ENCODE measurements around the gene MDGA2. TPM values are rescaled to one million over a fixed set of nuclear protein-coding genes. Genes with fewer than 3 reads are reported as not detected.
A peak's percentile ranks its signal among the peaks of the same experiment; 100 is the strongest.
"Not testable (repeated sequence)": the region's sequence is repeated elsewhere in the genome, so short reads cannot be mapped to it uniquely, and the experiment has no call there.

Gene MDGA2
- total and polyA plus RNA-seq, 4 donors = 16.5 to 99.0 (median 34.1) TPM

GRCh38 chr14:46940611-46941010 lies 734.8 kb downstream of the MDGA2 start:
- Histone ChIP-seq H3K27me3 (ENCODE audit: control insufficient read depth, insufficient read depth, low read length) (no peaks in the 10 kb centered on the region), H3K4me3 (ENCODE audit: low read depth, low read length) (no peak overlapping the region), H3K9me3 (ENCODE audit: control insufficient read depth, insufficient read depth, low read length) (peaks cover 5% of the 10 kb centered on the region), H3K4me1 (ENCODE audit: control insufficient read depth, insufficient read depth, low read length) (no peaks in the 10 kb centered on the region), H3K36me3 (ENCODE audit: control insufficient read depth, insufficient read depth, low read length) (no peaks in the 10 kb centered on the region), H3K27ac (ENCODE audit: low read depth, low read length) (no peak overlapping the region)
- peak in 3 of 6 donors; percentile 4 to 76 (median 50) for DNase-seq (ENCODE audit: low read depth in 4 of 6, low spot score in 6 of 6)
- WGBS (ENCODE audit: insufficient coverage) = no CpG with 5 or more reads among the region's 5 CpGs

GRCh38 chr14:46920542-46920941 lies 754.9 kb downstream of the MDGA2 start:
- WGBS (ENCODE audit: insufficient coverage) = 100% methylated on average over 1 of the region's 3 CpGs
- H3K4me3 ChIP-seq (ENCODE audit: low read depth, low read length) = no peak overlapping the region
- H3K27me3 ChIP-seq (ENCODE audit: control insufficient read depth, insufficient read depth, low read length) = no peaks in the 10 kb centered on the region
- DNase-seq (ENCODE audit: low read depth in 4 of 6, low spot score in 6 of 6) = no peak
- H3K36me3 ChIP-seq (ENCODE audit: control insufficient read depth, insufficient read depth, low read length) = no peaks in the 10 kb centered on the region
- no peaks in the 10 kb centered on the region for H3K4me1 ChIP-seq (ENCODE audit: control insufficient read depth, insufficient read depth, low read length)
- no peaks in the 10 kb centered on the region for H3K9me3 ChIP-seq (ENCODE audit: control insufficient read depth, insufficient read depth, low read length)
- H3K27ac ChIP-seq (ENCODE audit: low read depth, low read length) = no peak overlapping the region

GRCh38 chr14:46915539-46915938 lies 759.9 kb downstream of the MDGA2 start:
- not testable (repeated sequence) for H3K9me3 ChIP-seq (ENCODE audit: control insufficient read depth, insufficient read depth, low read length); H3K36me3 ChIP-seq (ENCODE audit: control insufficient read depth, insufficient read depth, low read length); H3K4me3 ChIP-seq (ENCODE audit: low read depth, low read length); H3K27me3 ChIP-seq (ENCODE audit: control insufficient read depth, insufficient read depth, low read length); DNase-seq (ENCODE audit: low read depth in 4 of 6, low spot score in 6 of 6); H3K27ac ChIP-seq (ENCODE audit: low read depth, low read length); H3K4me1 ChIP-seq (ENCODE audit: control insufficient read depth, insufficient read depth, low read length)
- WGBS (ENCODE audit: insufficient coverage) = no CpG with 5 or more reads among the region's 4 CpGs

- Histone ChIP-seq H3K27me3 (ENCODE audit: control insufficient read depth, insufficient read depth, low read length) (no peaks in the 10 kb centered on the region), H3K4me1 (ENCODE audit: control insufficient read depth, insufficient read depth, low read length) (no peaks in the 10 kb centered on the region), H3K27ac (ENCODE audit: low read depth, low read length) (no peak overlapping the region), H3K4me3 (ENCODE audit: low read depth, low read length) (no peak overlapping the region), H3K36me3 (ENCODE audit: control insufficient read depth, insufficient read depth, low read length) (no peaks in the 10 kb centered on the region), H3K9me3 (ENCODE audit: control insufficient read depth, insufficient read depth, low read length) (no peaks in the 10 kb centered on the region)
- DNase-seq (ENCODE audit: low read depth in 4 of 6, low spot score in 6 of 6) = no peak
- WGBS (ENCODE audit: insufficient coverage) = 46% methylated on average over 2 of the region's 6 CpGs
Observed at GRCh38 chr14:46902837-46903236, 772.6 kb downstream of the MDGA2 start.

- peak in 1 of 6 donors; percentile 20 for DNase-seq (ENCODE audit: low read depth in 4 of 6, low spot score in 6 of 6)
- Histone ChIP-seq H3K36me3 (ENCODE audit: control insufficient read depth, insufficient read depth, low read length) (no peaks in the 10 kb centered on the region), H3K27me3 (ENCODE audit: control insufficient read depth, insufficient read depth, low read length) (no peaks in the 10 kb centered on the region), H3K4me1 (ENCODE audit: control insufficient read depth, insufficient read depth, low read length) (no peaks in the 10 kb centered on the region), H3K9me3 (ENCODE audit: control insufficient read depth, insufficient read depth, low read length) (no peaks in the 10 kb centered on the region), H3K27ac (ENCODE audit: low read depth, low read length) (no peak overlapping the region), H3K4me3 (ENCODE audit: low read depth, low read length) (no peak overlapping the region)
Observed at GRCh38 chr14:46894476-46894875, 780.9 kb downstream of the MDGA2 start.

- no peak overlapping the region for H3K27ac ChIP-seq (ENCODE audit: low read depth, low read length)
- no peaks in the 10 kb centered on the region for H3K9me3 ChIP-seq (ENCODE audit: control insufficient read depth, insufficient read depth, low read length)
- H3K27me3 ChIP-seq (ENCODE audit: control insufficient read depth, insufficient read depth, low read length) = no peaks in the 10 kb centered on the region
- no peak overlapping the region for H3K4me3 ChIP-seq (ENCODE audit: low read depth, low read length)
- no CpG with 5 or more reads among the region's 1 CpG for WGBS (ENCODE audit: insufficient coverage)
- no peaks in the 10 kb centered on the region for H3K4me1 ChIP-seq (ENCODE audit: control insufficient read depth, insufficient read depth, low read length)
- no peak for DNase-seq (ENCODE audit: low read depth in 4 of 6, low spot score in 6 of 6)
- no peaks in the 10 kb centered on the region for H3K36me3 ChIP-seq (ENCODE audit: control insufficient read depth, insufficient read depth, low read length)
Observed at GRCh38 chr14:46887144-46887543, 788.3 kb downstream of the MDGA2 start.

GRCh38 chr14:46885566-46885965 lies 789.8 kb downstream of the MDGA2 start:
- no peak for DNase-seq (ENCODE audit: low read depth in 4 of 6, low spot score in 6 of 6)
- Histone ChIP-seq H3K9me3 (ENCODE audit: control insufficient read depth, insufficient read depth, low read length) (no peaks in the 10 kb centered on the region), H3K27me3 (ENCODE audit: control insufficient read depth, insufficient read depth, low read length) (no peaks in the 10 kb centered on the region), H3K27ac (ENCODE audit: low read depth, low read length) (no peak overlapping the region), H3K4me3 (ENCODE audit: low read depth, low read length) (no peak overlapping the region), H3K36me3 (ENCODE audit: control insufficient read depth, insufficient read depth, low read length) (no peaks in the 10 kb centered on the region), H3K4me1 (ENCODE audit: control insufficient read depth, insufficient read depth, low read length) (no peaks in the 10 kb centered on the region)
- WGBS (ENCODE audit: insufficient coverage) = 100% methylated on average over 2 of the region's 3 CpGs

- Histone ChIP-seq H3K27ac (ENCODE audit: low read depth, low read length) (no peak overlapping the region), H3K4me1 (ENCODE audit: control insufficient read depth, insufficient read depth, low read length) (no peaks in the 10 kb centered on the region), H3K4me3 (ENCODE audit: low read depth, low read length) (no peak overlapping the region), H3K27me3 (ENCODE audit: control insufficient read depth, insufficient read depth, low read length) (no peaks in the 10 kb centered on the region), H3K36me3 (ENCODE audit: control insufficient read depth, insufficient read depth, low read length) (no peaks in the 10 kb centered on the region), H3K9me3 (ENCODE audit: control insufficient read depth, insufficient read depth, low read length) (no peaks in the 10 kb centered on the region)
- DNase-seq (ENCODE audit: low read depth in 4 of 6, low spot score in 6 of 6) = no peak
Observed at GRCh38 chr14:46861753-46862152, 813.7 kb downstream of the MDGA2 start.

- Histone ChIP-seq H3K36me3 (ENCODE audit: control insufficient read depth, insufficient read depth, low read length) (no peaks in the 10 kb centered on the region), H3K4me3 (ENCODE audit: low read depth, low read length) (no peak overlapping the region), H3K27me3 (ENCODE audit: control insufficient read depth, insufficient read depth, low read length) (no peaks in the 10 kb centered on the region), H3K9me3 (ENCODE audit: control insufficient read depth, insufficient read depth, low read length) (no peaks in the 10 kb centered on the region), H3K27ac (ENCODE audit: low read depth, low read length) (peak overlapping the region; percentile 58), H3K4me1 (ENCODE audit: control insufficient read depth, insufficient read depth, low read length) (no peaks in the 10 kb centered on the region)
- DNase-seq (ENCODE audit: low read depth in 4 of 6, low spot score in 6 of 6) = peak; percentile 29 to 95 (median 60)
- 43% methylated on average over 5 of the region's 11 CpGs for WGBS (ENCODE audit: insufficient coverage)
Observed at GRCh38 chr14:46840944-46841720, 834.3 kb downstream of the MDGA2 start.

GRCh38 chr14:46820291-46820690 lies 855.1 kb downstream of the MDGA2 start:
- H3K27ac ChIP-seq (ENCODE audit: low read depth, low read length) = no peak overlapping the region
- H3K9me3 ChIP-seq (ENCODE audit: control insufficient read depth, insufficient read depth, low read length) = no peaks in the 10 kb centered on the region
- no peaks in the 10 kb centered on the region for H3K27me3 ChIP-seq (ENCODE audit: control insufficient read depth, insufficient read depth, low read length)
- H3K4me3 ChIP-seq (ENCODE audit: low read depth, low read length) = no peak overlapping the region
- no peaks in the 10 kb centered on the region for H3K4me1 ChIP-seq (ENCODE audit: control insufficient read depth, insufficient read depth, low read length)
- no peak for DNase-seq (ENCODE audit: low read depth in 4 of 6, low spot score in 6 of 6)
- WGBS (ENCODE audit: insufficient coverage) = 96% methylated on average over 36 of the region's 42 CpGs
- no peaks in the 10 kb centered on the region for H3K36me3 ChIP-seq (ENCODE audit: control insufficient read depth, insufficient read depth, low read length)

Data from spinal cord (tissue), 10 donors.